B cell (primary cell): ENCODE measurements around the gene TEX10. TPM values are rescaled to one million over a fixed set of nuclear protein-coding genes. Genes with fewer than 3 reads are reported as not detected.

Source experiments
- ATAC-seq: fragments of 200-7000 bp; cut with Tn5 transposase; one replicate; pipeline ENCODE4 v1.10.0; 2021; ENCODE audit warnings: low read depth, mild to moderate bottlenecking, moderate number of reproducible peaks, moderate library complexity
- CTCF ChIA-PET: fragments of 350-600 bp; sonication (Branson Sonifier 250); formaldehyde crosslinking; loops from one replicate; lab custom pipeline; 2021; ENCODE audit warnings: antibody characterized with exemption, inconsistent platforms; lab: Charles Lee
- POLR2A ChIA-PET: fragments of 350-600 bp; sonication (Branson Sonifier 250); formaldehyde crosslinking; loops from one replicate; lab custom pipeline; 2021; ENCODE audit warnings: antibody characterized with exemption; lab: Charles Lee
- DNase-seq: peaks from one replicate; pipeline ENCODE4 v3.0.0; 2013
- H2AFZ ChIP-seq: 2 replicates; pipeline ENCODE4 v1.6.1; 2012; ENCODE audit warnings: mild to moderate bottlenecking, low read depth, low read length; ENCODE audit not compliant: insufficient read depth, poor library complexity, severe bottlenecking
- H3K27ac ChIP-seq, 2 donors: 1 replicate in 1 of 2; 2 replicates in 1 of 2; pipeline ENCODE4 v1.5.1; 2012 to 2013; ENCODE audit warnings: low read length in 2 of 2, mild to moderate bottlenecking in 2 of 2, moderate library complexity in 1 of 2
- H3K27me3 ChIP-seq, 4 experiments: fragments of 200-600 bp in 1 of 4; sonication (generic) in 1 of 4; replicated peaks in 1 of 4; 1 replicate in 2 of 4; 2 replicates in 2 of 4; pipeline versions ENCODE4 v1.6.1 to v1.7.0; 2013 to 2016; ENCODE audit warnings: low read length in 3 of 4, mild to moderate bottlenecking in 2 of 4, mixed read lengths in 1 of 4, moderate library complexity in 1 of 4; ENCODE audit not compliant: insufficient read depth in 4 of 4, control insufficient read depth in 3 of 4; ENCODE audit errors: control extremely low read depth in 1 of 4
- H3K36me3 ChIP-seq, 2 experiments: replicated peaks in 1 of 2; 1 replicate in 1 of 2; 2 replicates in 1 of 2; pipeline versions ENCODE4 v1.6.1 to v1.7.1; 2013; ENCODE audit warnings: low read length in 1 of 2; ENCODE audit not compliant: insufficient read depth in 2 of 2, control insufficient read depth in 1 of 2; ENCODE audit errors: control extremely low read depth in 1 of 2, extremely low read depth in 1 of 2
- H3K4me1 ChIP-seq, 2 donors: fragments of 200-600 bp in 1 of 2; sonication (generic) in 1 of 2; 1 replicate in 1 of 2; 2 replicates in 1 of 2; pipeline versions ENCODE4 v1.5.1 to v1.6.1; 2013 to 2017; ENCODE audit warnings: low read length in 2 of 2; ENCODE audit not compliant: control insufficient read depth in 2 of 2, insufficient read depth in 2 of 2
- H3K4me2 ChIP-seq: replicated peaks from 2 replicates; pipeline ENCODE3; 2012; ENCODE audit warnings: mild to moderate bottlenecking, low read depth, low read length; ENCODE audit not compliant: poor library complexity, severe bottlenecking
- H3K4me3 ChIP-seq, 5 experiments: fragments of 200-600 bp in 1 of 5; sonication (generic) in 1 of 5; 1 replicate in 3 of 5; 2 replicates in 2 of 5; pipeline versions ENCODE4 v1.5.1 to v1.7.0; 2011 to 2016; ENCODE audit warnings: low read length in 4 of 5, mild to moderate bottlenecking in 4 of 5, low read depth in 2 of 5, control low read depth in 1 of 5, moderate library complexity in 1 of 5; ENCODE audit not compliant: insufficient read depth in 1 of 5; ENCODE audit errors: control extremely low read depth in 1 of 5, extremely low read depth in 1 of 5
- H3K79me2 ChIP-seq: fragments of 200-600 bp; sonication (generic); one replicate; pipeline ENCODE4 v1.6.0; 2016; ENCODE audit warnings: low read length; ENCODE audit not compliant: control insufficient read depth, insufficient read depth
- H3K9ac ChIP-seq: fragments of 200-600 bp; sonication (generic); 2 replicates; pipeline ENCODE4 v1.6.1; 2017; ENCODE audit warnings: mild to moderate bottlenecking, low read length, moderate library complexity
- H3K9me3 ChIP-seq, 3 donors: one replicate each; pipeline versions ENCODE4 v1.6.1 to v1.7.1; 2013; ENCODE audit warnings: low read length in 2 of 3; ENCODE audit not compliant: control insufficient read depth in 2 of 3, insufficient read depth in 1 of 3; ENCODE audit errors: control extremely low read depth in 1 of 3
- H4K20me1 ChIP-seq: 2 replicates; pipeline ENCODE4 v1.6.0; 2012; ENCODE audit warnings: mild to moderate bottlenecking, low read length; ENCODE audit not compliant: insufficient read depth, control insufficient read depth, poor library complexity, severe bottlenecking
- H3K27ac Mint-ChIP-seq: one replicate; pipeline ENCODE4 v1.8.0; 2021; ENCODE audit warnings: mixed read lengths
- H3K27me3 Mint-ChIP-seq: one replicate; pipeline ENCODE4 v1.8.0; 2021; ENCODE audit warnings: mixed read lengths
- H3K4me1 Mint-ChIP-seq: one replicate; pipeline ENCODE4 v1.8.0; 2021; ENCODE audit warnings: mixed read lengths
- H3K4me3 Mint-ChIP-seq: one replicate; pipeline ENCODE4 v1.8.0; 2021; ENCODE audit warnings: mixed read lengths
- H3K9me3 Mint-ChIP-seq: one replicate; pipeline ENCODE4 v1.8.0; 2022; ENCODE audit warnings: mixed read lengths; ENCODE audit not compliant: insufficient read depth
- CTCF ChIP-seq: fragments of 200-600 bp; IDR thresholded peaks from one replicate; pipeline ENCODE4 v1.8.0; 2022; ENCODE audit warnings: antibody characterized with exemption, mild to moderate bottlenecking
- EZH2 ChIP-seq: IDR thresholded peaks from 2 replicates; pipeline ENCODE4 v1.6.1; 2012; ENCODE audit warnings: borderline replicate concordance, low read depth, mild to moderate bottlenecking, moderate library complexity, low read length; ENCODE audit not compliant: insufficient read depth, poor library complexity, severe bottlenecking
- WGBS: methylation state at CpG from one replicate; pipeline ENCODE4 v1.1.5; 2013; ENCODE audit warnings: missing lambda C conversion rate; ENCODE audit not compliant: insufficient coverage; 5-methylcytosine and 5-hydroxymethylcytosine counted together
- intact Hi-C: fragments of 100-400 bp; cut with micrococcal nuclease; formaldehyde crosslinking; loops from one replicate; pipeline ENCODE4 v1.10.0; 2022
- polyA plus RNA-seq: library from polyadenylated mRNA; depleted of rRNA; stranded (reverse); fragments of >200 nt; gene quantifications from 2 replicates; pipeline ENCODE4 v1.2.3, GENCODE V29; 2012
- total RNA-seq, 2 donors: library from RNA; stranded (reverse); fragments of 120-200 nt in 1 of 2; gene quantifications; 1 replicate in 1 of 2; 2 replicates in 1 of 2; pipeline versions ENCODE4 v1.2.3 to v1.2.4, GENCODE V29; 2013 to 2022

Gene TEX10
- total and polyA plus RNA-seq, 2 donors (not counting 1 experiment from before 2014, with no cell fraction given): 15.5 to 24.9 TPM

DNA sequence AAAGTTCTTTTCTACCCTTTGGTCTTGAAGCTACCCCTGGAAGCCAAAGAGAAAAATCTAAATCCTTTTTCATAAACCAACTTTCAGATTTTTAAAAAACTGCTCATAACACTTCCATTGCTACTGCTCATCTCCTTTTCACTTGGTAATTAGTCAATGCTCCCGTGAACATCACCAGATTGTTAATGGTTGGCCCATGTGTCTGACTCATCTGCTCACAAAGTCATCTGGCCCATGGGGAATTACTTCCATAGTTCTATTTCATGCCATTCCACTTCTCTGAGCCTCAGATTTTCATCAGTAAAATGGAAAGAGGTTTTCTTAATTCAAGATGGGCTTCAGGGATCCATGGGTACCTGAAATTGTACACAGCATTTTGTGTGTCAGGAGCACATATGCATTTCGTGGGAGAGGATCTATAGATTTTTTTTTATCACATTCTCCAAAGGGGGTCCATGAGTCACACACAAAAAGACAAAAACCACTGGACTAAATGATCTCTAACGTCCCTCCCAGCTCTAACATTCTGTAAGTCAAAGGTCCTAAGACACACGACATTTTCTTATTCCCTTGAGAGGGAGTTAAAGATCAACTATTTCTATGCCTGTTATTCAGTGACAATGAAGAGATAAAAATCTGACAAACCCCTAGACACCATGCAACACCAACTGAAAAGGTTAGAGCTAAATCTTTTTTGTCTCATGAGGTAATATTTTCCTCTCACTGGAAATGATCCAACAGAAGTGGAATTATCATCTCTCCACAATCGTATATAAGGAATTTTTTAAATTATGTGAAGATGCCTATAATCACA lies 75.4 kb downstream of the TEX10 start:
- Mint-ChIP-seq H3K27ac (no peak overlapping the region), H3K9me3 (no peaks in the 10 kb centered on the region), H3K4me1 (no peaks in the 10 kb centered on the region), H3K27me3 (no peaks in the 10 kb centered on the region), H3K4me3 (no peak overlapping the region)
- ChIA-PET CTCF (interaction anchor here (0.7 kb wide), 1 partner anchor 159 kb away, joined by 3 read pairs; no protein-coding TSS in a partner anchor), POLR2A (interaction anchor here (0.6 kb wide), 1 partner anchor 1092 kb away, joined by 3 read pairs; no protein-coding TSS in a partner anchor)
- no peak overlapping the region for H2AFZ ChIP-seq
- ATAC-seq (no peak), DNase-seq (no peak)
- no peaks in the 10 kb centered on the region for H3K9me3 ChIP-seq
- no peak overlapping the region for H3K4me2 ChIP-seq
- H3K79me2 ChIP-seq: no peaks in the 10 kb centered on the region
- H3K4me1 ChIP-seq: no peaks in the 10 kb centered on the region
- no peaks in the 10 kb centered on the region for H4K20me1 ChIP-seq
- TF ChIP-seq CTCF: no peak
- TF ChIP-seq EZH2: no peak
- no peak overlapping the region for H3K9ac ChIP-seq
- intact Hi-C loops: no loop called here
- no peaks in the 10 kb centered on the region for H3K27me3 ChIP-seq
- no peak overlapping the region for H3K4me3 ChIP-seq
- peaks cover 2 to 19% of the 10 kb centered on the region in 2 experiments for H3K36me3 ChIP-seq
- 100% methylated on average over 1 of the region's 5 CpGs for WGBS
- no peak overlapping the region for H3K27ac ChIP-seq

DNA sequence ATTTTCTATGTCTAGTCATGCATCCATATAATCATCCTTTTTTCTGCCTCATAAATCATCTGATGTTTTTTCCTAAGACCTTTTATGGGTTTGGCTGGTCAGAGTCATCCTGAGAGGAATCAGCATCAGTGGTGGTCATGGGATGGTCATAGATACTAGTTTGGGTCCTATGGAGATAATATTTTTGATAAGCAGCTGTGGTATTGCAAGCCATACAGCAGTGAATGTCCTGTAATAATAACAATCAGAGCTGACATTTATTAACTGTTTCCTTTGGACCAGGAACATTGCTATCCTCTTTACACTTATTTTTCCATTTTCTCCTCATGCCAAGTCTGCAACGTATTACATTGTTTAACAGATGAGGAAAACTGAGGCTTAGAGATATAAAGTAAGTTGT lies 83.1 kb downstream of the TEX10 start:
- no peaks in the 10 kb centered on the region for H3K27me3 ChIP-seq
- no peaks in the 10 kb centered on the region for H3K9me3 Mint-ChIP-seq
- H2AFZ ChIP-seq: no peak overlapping the region
- no peaks in the 10 kb centered on the region for H4K20me1 ChIP-seq
- TF ChIP-seq EZH2: no peak
- TF ChIP-seq CTCF: no peak
- no peaks in the 10 kb centered on the region for H3K4me1 ChIP-seq
- no peak overlapping the region for H3K27ac ChIP-seq
- intact Hi-C loops: no loop called here
- H3K9me3 ChIP-seq: no peaks in the 10 kb centered on the region
- CTCF ChIA-PET: no interaction called here
- H3K79me2 ChIP-seq: no peaks in the 10 kb centered on the region
- H3K9ac ChIP-seq: no peak overlapping the region
- H3K4me3 ChIP-seq: no peak overlapping the region
- DNase-seq (no peak), ATAC-seq (no peak)
- POLR2A ChIA-PET: no interaction called here
- H3K4me3 Mint-ChIP-seq: no peak overlapping the region
- peaks cover 6 to 8% of the 10 kb centered on the region in 2 experiments for H3K36me3 ChIP-seq
- no CpG with 5 or more reads among the region's 1 CpG for WGBS
- no peak overlapping the region for H3K27ac Mint-ChIP-seq
- H3K4me2 ChIP-seq: no peak overlapping the region
- H3K4me1 Mint-ChIP-seq: no peaks in the 10 kb centered on the region
- no peaks in the 10 kb centered on the region for H3K27me3 Mint-ChIP-seq
